Endometrial microvascular endothelial cells (primary cell): ENCODE data around the gene ZNF439. TPM values are rescaled to one million over a fixed set of nuclear protein-coding genes. Genes with fewer than 3 reads are reported as not detected.
"Not testable (repeated sequence)": the region's sequence is repeated elsewhere in the genome, so short reads cannot be mapped to it uniquely, and the experiment has no call there.

ENCODE experiments used
- in situ Hi-C: cut with HindIII; loops from 2 replicates; pipeline ENCODE4 v1.10.0; 2017; ENCODE audit warnings: low sequenced_read_pairs, low pct_unique_long_range_greater_than_20kb; ENCODE audit errors: inconsistent ontology term
- total RNA-seq: library from RNA; depleted of rRNA; stranded (reverse); fragments of >200 nt; gene quantifications from one replicate; pipeline ENCODE4 v1.2.3, GENCODE V29; 2015; ENCODE audit errors: inconsistent ontology term

Gene ZNF439
- total RNA-seq, 1 donor from 2014 or later = 0.09 TPM

DNA sequence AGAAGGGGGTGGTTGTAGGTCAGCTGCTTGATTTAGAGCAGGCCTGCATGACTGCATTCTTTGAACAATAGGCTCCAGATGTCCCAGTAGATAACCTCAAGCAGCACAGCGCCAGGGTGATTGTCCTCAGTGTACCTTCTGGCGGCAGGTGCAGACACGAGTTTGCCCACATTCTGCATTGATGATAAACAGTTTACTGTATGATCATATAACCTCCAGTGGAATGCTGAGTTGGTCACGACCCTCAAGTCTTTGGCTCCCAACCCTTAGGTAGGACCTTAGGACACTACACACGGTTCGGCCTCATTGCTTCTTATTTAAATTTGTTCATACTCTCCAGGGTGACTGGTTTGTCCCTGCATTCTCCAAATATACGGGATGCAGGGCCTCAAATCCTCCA is 12.2 kb downstream of the ZNF439 start:
- in situ Hi-C loops = no loop called here

GRCh38 chr19:11861301-11861700 is 12.8 kb downstream of the ZNF439 start:
- in situ Hi-C loops = no loop called here

GRCh38 chr19:11867766-11868165 is 19.2 kb downstream of the ZNF439 start:
- in situ Hi-C loops = not testable (repeated sequence)

- in situ Hi-C loops = no loop called here
Measured at GRCh38 chr19:11868188-11868587, 19.7 kb downstream of the ZNF439 start.

GRCh38 chr19:11872624-11873023 is 24.1 kb downstream of the ZNF439 start:
- in situ Hi-C loops = no loop called here

DNA sequence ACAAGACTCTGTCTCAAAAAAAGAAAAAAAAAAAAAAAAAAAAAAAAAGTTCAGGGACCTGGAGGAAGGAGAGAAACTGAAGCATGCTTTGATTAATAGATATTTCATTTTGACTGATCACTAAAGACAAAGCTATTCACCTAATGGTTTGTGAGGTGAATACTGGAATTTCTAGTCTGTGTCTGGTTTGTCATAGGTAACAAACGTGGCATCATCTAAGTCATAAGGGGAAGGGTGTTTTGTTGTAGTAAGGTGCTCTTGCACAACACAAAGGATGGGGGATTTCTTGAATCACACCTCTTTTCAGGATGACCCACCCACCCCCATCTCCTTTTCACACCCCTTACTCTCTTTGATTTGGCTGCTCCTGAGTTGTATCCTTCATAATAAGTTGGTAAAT is 25.2 kb downstream of the ZNF439 start:
- in situ Hi-C loops = no loop called here

GRCh38 chr19:11879687-11880266 is 31.3 kb downstream of the ZNF439 start:
- in situ Hi-C loops = not testable (repeated sequence)

GRCh38 chr19:11880598-11880997 is 32.1 kb downstream of the ZNF439 start:
- in situ Hi-C loops = no loop called here

DNA sequence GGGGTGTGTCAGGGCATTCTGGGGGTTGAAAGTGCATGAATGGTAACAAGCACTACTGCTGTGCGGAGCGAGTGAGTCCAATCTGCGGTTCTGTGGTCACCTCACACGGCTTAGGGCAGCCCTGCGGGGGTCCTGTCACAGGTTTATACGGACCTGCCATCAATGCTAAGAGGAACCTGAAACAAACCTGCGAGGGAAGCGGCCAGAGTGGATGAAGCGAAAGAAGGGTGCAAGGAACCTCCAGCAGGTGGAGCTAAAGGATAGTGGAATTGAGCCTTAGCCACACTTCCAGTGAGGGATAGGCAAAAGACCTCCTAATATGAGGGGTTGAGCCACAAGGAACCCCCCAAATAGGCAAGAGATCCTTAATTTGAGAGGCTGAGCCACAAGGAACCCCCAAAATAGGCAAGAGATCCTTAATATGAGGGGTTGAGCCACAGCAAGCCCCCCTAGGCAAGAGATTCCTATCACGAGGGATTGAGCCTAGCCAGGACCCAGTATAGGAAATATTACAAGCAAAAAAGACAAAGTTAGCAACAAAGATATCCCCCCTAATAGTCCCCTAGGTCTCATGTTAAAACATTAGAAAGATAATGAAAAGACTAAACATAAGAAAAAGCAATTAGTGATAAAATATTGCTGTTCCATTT is 32.8 kb downstream of the ZNF439 start:
- in situ Hi-C loops = no loop called here

- in situ Hi-C loops = no loop called here
Measured at GRCh38 chr19:11882606-11883005, 34.1 kb downstream of the ZNF439 start.

DNA sequence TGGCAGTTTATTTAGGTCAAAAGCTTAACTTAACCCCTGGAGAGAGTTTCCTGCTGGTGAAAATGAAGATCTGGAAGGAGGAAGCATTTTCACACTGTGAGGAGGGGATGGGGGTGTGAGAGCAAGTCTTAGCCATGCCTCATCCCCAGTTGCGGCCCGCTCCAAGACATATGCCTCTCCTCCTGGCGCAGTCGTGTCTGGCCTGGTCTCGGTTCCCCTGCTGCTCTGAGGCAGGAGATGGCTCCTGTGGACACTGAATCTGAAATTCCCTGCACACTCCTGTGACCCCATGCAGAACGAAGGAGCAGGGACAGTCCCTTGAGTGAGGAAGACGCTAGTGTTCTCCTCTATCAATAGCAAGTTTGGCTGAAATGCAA is 38.7 kb downstream of the ZNF439 start:
- in situ Hi-C loops = no loop called here

DNA sequence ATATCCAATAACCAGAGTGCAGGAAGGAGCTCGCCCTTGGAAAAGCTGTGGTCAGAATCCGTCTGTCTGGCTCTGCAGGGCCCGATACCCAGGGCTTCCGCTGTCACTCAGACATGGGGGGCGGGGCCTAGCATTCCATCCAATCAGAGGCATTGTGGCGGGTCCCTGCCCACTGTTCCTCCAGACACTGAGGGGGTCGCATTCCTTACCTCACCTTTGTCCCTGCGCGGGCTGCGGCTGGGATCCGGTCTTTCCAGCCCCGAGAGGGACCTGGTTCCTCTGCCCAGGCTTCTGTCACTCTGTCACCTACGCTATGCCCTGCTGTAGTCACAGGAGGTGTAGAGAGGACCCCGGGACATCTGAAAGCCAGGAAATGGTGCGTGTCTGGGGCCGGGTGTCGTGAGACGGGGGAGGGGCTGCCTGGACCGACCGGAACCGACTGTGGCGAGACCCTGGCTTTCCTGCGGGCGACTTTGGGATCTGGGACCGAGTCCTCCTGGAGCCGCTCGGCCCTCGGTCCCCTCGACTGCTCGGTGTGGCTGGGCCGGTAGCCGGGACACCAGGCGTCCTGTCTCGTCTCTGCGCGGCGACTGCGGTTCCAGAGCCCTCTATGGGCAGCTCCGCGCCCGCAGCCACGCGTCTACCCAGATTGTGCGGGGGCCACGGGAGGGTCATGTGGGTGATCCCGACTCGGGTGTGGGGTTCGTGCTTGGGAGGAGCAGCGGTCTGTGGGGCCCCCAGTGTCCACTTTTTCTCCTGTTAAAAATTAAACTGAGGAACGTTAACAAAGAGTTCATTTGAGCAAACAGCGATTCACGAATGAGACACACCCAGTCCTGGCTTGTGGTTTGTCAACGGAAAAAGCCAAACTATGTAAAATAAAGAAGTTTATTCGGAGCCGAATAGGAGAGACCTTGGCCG is 39.3 kb downstream of the ZNF439 start, which contains the start of gene ZNF69:
TSS of gene ZNF69 (plus strand) at position 172 of the 921 bp plus-strand sequence. CDS start at position 314, 142 bp downstream.
- in situ Hi-C loops = no loop called here

DNA sequence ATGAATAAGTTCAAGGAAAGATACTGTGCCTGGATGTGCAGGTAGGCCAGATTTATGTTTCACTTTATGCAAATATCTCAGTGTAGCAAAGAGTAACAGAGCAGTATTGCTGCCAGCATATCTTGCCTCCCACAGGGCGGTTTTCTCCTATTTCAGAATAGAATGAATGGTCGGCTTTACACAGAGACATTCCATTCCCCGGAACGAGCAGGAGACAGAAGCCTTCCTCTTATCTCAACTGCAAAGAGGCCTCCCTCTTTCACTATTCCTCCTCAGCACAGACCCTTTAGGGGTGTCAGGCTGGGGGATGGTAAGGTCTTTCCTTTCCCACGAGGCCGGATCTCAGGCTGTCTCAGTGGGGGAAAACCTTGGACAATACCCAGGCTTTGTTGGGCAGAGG is 41.4 kb downstream of the ZNF439 start:
- in situ Hi-C loops = not testable (repeated sequence)

DNA sequence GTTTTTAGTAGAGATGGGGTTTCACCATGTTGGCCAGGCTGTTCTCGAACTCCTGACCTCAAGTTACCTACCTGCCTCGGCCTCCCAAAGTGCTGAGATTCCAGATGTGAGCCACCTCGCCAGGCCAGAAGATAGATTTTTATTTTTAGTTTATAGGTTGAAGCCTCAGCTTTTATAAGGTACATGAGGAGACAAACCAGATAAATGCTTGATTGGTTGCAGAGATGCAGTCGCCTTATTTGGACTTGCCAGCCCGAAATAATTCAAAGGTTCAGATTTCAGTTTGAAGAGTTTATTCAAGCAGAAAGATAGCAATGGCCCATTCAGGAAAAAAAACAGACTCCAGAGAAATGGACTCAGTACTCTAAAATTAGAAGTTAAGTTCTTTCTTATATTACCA is 42.1 kb downstream of the ZNF439 start:
- in situ Hi-C loops = no loop called here

DNA sequence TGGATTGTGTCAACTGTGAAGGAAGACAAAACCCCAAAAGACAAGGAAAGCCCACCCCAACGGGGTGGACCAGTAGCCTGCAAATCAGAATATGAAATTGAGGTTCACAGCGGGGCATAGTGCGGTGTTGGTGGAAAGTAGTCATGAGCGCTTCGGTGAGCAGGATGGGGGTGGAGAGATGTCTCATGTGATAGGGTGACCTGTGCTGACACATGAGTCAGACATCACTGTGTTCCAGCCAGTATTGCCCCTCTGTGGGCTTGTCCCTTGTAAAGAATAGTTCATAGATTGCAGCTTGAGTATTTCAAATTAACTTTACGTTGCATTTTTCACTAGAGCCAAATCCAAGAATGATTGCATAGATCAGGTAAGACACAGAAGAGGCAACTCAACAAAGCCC is 46.3 kb downstream of the ZNF439 start:
- in situ Hi-C loops = no loop called here

GRCh38 chr19:11902228-11902627 is 53.7 kb downstream of the ZNF439 start:
- in situ Hi-C loops = no loop called here

- in situ Hi-C loops = no loop called here
Measured at GRCh38 chr19:11905928-11906327, 57.4 kb downstream of the ZNF439 start.

DNA sequence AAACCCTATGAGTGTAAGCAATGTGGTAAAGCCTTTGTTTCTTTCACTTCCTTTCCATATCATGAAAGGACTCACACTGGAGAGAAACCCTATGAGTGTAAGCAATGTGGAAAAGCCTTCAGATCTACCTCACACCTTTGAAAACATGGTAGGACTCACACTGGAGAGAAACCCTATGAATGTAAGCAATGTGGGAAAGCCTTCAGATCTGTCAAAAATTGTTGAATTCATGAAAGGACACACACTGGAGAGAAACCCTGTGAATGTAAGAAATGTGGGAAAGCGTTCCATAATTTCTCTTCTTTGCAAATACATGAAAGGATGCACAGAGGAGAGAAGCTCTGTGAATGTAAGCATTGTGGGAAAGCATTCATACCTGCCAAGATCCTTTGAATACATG is 63.4 kb downstream of the ZNF439 start:
- in situ Hi-C loops = not testable (repeated sequence)

- in situ Hi-C loops = not testable (repeated sequence)
Measured at GRCh38 chr19:11914417-11915051, 66.0 kb downstream of the ZNF439 start.
